Stromal cell of bone marrow (primary cell): ENCODE data around the gene RNF7.
"Not testable (repeated sequence)": the region's sequence is repeated elsewhere in the genome, so short reads cannot be mapped to it uniquely, and the experiment has no call there.

ENCODE experiments used
- DNase-seq: peaks from one replicate; pipeline ENCODE4 v3.0.0-alpha.2; 2012; ENCODE audit warnings: low read depth

The RNF7 gene

DNA sequence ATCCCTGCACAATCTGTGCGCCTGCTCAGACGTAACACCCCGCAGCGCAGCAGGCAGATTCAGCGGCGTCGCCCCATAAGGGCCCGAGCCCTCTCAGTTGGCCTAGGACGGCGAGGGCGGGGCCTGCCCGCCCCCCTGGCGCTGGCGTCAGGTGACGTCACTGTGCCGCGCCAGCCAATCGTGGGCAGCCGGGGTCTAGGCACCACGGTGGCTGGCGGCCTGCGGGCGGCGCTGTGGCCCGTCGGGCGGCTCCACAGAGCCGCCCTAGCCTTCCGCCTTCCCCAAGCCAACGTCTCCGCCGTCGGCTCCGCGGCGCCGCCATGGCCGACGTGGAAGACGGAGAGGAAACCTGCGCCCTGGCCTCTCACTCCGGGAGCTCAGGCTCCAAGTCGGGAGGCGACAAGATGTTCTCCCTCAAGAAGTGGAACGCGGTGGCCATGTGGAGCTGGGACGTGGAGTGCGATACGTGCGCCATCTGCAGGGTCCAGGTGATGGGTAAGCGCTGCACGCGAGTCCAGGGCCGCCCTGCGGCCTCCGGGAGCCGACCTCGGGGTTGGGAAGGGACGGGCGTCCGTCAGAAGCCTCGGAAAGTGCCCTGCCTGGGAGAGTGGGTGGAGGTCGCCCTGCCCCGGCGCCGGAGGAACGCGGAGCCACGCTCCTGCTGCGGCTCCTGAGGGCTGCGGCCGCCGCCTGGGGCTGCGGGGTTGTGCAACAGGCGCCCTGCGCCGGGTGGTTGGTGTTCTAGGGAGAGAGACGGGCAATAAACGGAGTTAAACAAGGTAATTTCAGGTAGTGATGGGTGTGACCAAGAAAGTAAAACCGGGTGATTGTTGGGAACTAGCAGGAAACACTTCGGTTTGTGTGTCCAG is at the start of gene RNF7:
Gene RNF7 (plus strand): TSS at position 277 of the 869 bp plus-strand sequence. CDS start 44 bp downstream, at position 321.
- DNase-seq = peak; percentile 90

DNA sequence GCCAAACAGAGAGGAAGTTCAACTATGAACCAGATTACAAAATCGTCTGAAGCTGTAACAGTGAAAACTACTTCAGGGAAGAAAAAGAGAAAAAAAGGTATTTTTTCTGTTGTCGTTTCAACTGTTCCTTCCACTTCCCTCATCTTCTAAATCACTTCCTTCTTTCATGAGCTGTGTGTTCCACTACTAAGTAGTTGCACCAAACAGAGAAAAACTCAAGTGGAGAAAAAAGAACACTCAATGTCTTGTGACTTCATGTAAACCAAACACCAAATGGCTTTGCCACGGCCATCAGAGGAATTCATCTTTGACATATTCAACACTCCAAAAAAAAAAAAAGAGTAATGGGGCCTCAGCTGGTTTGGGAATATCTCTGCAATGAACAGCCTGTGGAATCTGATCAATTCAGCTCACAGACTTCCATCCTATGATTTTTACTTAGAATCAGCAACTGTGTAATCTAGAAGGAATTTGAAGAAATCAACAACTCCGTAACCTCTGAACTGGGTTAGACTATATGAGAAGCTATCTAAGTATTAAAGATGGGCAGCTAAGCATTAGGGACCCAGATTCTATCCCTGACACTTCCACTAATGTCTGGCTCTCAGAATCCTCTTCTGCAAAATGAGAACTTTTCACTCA is 47.5 kb upstream of the RNF7 start:
- DNase-seq = no peak

DNA sequence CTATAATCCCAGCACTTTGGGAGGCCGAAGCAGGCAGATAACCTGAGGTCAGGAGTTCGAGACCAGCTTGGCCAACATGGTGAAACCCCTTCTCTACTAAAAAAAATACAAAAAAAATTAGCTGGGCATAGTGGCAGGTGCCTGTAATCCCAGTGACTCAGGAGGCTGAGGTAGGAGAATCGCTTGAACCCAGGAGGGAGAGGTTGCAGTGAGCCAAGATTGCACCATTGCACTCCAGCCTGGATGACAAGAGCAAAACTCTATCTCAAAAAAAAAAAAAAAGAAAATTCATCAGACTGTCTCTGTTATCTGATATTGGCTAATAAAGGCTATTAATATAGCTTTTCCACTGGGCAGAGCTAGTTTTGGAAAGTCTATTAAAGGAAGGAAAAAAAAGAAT is 46.6 kb upstream of the RNF7 start:
- DNase-seq = not testable (repeated sequence)

DNA sequence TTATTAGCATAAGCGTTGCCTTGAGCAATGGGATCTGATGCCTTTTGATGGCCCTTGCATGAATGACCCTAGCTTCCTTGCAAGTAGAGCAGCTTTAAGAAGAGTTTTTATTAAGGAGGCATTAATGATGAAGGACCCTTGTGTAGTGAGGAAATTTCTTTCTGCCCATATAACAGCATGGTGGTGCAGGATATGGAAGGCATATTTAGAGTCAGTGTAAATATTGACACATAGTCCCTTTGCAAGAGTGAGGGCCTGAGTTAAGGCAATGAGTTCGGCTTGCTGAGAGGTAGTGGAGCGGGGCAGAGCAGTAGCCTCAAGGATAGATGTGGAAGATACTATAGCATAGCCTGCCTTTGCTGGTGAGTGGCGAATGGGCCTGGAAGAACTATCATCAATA is 45.1 kb upstream of the RNF7 start:
- DNase-seq = not testable (repeated sequence)

DNA sequence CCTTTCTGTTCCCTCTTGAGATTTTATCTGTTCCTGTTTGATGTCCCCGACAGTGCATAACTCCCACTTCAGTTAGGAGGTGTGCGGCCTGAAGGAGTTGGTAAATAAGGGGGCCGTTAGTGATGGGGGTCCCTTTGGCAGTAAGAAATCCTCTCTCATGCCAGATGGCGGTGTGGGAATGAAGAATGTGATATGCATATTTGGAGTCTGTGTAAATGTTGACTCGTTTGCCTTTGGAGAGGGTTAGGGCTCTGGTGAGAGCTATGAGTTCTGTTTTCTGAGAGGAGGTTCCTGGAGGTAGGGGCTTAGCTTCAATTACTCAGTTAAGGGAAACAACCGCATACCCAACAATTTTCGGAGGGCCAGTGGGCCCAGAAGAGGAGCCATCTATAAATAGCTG is 38.8 kb upstream of the RNF7 start:
- no peak for DNase-seq

DNA sequence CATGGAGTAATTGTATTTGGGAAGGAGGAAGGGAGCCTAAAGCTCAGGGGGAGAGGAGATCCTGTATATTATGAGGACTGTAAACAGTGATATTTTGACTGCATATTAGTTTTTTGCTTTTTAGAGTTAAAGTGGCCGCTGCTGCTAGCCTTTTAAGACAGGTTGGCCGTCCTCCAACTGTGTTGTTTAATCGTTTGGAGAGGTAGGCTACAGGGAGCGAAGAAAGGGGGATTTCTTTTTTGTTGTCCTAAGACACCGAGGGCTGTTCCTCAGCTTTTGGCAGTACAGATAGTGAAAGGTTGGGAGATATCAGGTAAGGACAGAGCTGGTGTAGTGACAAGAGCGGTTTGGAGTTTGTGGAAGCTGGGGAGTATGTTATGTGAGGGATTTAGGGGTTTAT is 38.2 kb upstream of the RNF7 start:
- DNase-seq = no peak

DNA sequence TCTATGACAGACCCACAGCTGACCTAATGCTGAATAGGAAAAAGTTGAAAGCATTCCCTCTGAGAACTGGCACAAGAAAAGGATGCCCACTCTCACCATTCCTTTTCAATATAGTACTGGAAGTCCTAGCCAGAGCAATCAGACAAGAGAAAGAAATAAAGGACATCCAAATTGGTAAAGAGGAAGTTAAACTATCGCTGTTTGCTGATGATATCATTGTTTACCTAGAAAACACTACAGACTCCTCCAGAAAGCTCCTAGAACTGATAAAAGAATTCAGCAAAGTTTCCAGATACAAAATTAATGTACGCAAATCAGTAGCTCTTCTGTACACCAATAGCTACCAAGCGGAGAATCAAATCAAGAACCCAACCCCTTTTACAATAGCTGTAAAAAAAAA is 34.7 kb upstream of the RNF7 start:
- not testable (repeated sequence) for DNase-seq

DNA sequence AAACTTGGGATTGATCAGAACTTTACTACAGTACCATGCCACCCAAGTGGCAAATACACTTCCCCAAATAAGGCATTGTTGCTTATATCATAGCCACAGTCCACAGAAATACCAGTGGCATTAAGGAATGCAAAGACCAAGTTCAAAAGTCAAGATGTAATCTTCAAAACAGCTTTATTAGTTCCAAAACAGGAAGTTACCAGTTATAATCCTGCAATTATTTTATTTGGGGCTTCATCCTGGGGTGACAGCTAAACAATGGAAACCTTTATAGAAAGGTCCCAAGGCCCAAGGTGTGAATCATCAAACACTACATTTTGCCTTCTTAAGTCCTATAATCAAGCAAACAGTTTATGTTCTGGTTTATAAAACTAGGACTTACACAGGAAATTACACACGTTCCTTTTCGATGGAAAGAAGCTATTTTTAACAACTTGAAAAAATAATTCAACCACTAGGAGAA is 30.3 kb upstream of the RNF7 start:
- DNase-seq = peak; percentile 12

DNA sequence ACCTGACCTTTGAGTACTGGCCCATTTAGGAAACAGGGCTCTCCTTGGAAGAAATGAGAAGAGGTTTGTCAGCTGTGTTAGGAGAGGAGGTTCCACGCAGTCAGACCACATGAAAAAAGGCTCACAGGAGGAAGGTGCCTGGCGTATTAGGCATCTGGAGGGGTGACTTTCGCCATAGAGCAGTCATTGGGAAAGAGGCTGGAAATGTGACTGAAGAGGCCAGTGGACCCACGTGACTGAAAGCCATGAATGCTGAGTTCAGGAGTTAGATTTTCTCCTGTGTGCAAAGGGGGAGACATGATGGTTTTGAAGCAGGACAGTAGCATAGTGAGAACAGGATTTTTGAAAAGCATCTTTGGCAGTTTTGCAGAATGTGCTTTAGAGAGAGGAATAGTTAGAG is 29.7 kb upstream of the RNF7 start:
- DNase-seq = no peak

DNA sequence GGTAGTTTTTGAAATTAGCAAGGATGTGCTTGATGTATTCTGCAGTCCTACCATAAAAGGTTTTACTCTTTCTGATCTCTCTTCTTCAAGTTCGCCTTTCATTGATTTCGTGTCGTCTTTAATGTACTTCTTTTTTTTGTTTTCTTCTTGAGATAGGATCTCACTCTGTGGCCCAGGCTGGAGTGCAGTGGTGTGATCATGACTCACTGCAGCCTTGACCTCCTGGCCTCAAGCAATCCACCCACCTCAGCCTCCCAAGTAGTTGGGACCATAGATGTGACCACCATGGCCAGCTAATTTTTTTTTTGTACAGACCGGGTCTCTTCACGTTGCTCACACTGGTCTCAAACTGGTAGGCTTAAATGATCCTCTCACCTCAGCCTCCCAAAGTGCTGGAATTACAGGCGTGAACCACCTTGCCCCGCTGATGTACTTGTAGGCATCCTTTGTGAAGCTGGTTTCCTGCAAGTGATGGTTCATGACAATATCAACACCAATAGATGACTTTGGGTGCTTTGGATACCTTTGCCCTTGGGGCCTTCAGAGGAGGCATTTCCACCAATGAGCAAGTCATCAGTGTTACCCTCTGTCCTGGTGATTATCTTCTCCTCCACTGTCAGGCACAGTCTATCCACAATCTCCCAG is 28.9 kb upstream of the RNF7 start:
- no peak for DNase-seq

DNA sequence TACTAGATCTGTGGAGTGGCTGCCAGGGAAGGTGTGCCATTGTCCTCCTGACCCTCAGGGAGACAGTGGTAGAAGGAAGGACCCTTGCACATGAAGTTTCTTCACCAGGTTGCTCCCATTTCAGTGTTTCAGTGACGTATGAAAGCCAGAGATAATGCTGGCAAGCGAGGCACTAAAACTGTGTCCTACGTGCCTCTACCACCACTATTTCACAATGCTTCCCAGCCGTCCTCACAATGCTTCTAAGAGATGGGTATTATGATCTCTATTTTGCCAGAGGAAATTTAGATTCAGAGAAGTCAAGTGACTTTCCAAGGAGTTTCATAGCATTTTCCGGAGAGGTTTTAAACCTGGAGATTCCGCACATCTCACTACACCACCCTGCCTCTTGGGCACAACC is 28.0 kb upstream of the RNF7 start:
- no peak for DNase-seq

DNA sequence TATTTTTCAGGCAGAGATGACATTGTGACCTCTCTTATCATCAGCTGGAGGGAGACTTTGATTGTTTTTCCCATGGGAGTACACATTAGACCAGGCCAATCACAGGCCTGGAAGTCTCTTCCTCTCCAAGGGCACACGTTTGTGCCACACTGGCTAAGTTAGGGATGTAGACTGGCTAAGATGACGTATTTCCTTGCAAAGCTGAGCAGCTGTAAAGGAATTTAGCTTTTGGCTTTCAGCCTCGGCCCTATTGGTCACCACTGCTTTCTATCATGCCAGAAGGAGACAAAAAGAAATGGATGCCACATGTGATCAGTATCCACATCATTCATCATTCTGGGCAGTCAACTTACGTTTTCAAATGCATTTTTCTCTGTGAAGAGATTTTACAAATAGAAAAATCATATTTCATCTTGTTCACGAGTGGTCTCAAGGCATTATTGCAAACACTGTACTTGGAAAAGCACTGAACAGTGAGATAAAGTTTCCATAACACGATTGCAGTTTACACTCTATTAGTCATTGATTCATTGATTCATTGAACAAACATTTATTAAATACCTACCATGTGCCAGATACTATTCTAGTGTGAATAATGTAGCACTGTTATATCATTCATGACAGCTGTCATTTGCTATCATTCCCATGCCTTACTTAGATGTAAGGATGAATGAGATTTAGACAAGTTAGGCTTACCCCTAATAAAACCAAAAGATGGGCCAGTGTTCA is 27.0 kb upstream of the RNF7 start:
- peak; percentile 89 for DNase-seq

DNA sequence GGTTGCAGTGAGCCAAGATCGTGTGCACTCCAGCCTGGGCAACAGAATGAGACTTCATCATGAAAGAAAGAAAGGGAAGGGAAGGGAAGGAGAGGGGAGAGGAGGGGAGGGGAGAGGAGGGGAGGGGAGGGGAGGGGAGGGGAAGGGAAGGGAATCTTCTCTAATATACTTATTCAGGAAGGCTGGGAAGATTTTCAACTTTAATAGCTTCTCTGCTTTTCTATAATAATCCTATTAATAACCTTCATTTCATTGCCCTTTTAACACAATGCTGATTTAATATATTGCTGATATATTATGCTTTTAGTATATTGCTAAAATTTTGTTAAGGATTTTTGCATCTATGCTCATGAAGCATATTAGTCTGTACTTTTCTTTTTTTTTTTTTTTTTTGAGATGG is 23.4 kb upstream of the RNF7 start:
- DNase-seq = no peak

DNA sequence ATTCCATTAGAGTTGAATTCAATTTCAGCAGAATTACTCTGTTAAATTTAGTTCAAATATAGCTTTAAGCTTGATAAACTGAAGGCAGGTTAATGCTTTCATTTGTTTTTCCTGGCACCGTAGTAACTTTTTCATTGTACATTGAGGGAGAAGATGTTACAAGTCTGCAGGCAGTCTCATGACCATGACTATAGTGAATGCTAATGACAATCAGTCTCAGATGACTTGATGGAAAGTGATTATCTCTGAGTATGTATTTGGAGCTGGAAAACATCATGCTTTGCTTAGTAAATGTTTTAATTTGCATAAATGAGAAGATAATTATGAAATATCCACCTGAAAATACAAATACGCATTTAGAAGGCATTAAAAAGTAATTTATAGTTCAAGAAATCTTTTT is 16.0 kb upstream of the RNF7 start:
- no peak for DNase-seq

DNA sequence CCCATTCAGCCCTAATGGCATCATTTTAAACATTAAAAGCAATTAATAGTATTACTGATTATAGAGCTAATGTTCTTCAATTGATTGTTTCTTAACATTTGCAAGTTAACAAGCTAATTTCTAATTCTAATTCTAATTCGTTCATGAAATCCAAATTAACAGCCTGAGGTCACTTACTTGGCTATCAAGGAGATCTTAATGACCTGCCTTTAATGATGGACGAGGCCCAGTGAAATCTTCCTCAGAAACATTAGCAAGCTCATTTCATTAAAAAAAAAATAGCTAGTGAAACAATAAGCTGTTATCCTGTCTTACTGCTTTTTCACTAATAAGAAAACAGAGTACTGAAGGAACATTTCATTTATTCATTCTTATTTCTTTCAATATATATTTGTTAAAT is 15.4 kb upstream of the RNF7 start:
- DNase-seq = no peak

DNA sequence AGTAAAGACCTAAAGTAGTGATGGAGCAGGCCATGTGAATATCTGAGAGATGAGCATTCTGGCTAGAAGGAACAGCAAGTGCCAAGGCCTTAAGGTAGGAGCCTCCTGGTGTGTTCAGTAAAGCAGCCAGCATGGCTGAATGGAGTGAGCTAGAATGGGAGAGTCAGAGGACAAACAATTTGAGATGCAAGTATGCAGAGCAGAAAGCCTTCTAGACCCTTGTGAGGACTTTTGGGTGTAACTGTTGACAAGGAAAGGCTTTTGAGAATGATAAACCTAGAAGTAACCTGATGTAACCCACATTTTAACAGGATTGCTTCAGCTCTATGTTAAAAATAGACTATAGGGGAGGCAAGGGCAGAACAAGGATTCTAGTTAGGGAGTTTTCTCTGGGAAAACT is 14.8 kb upstream of the RNF7 start:
- DNase-seq = no peak

DNA sequence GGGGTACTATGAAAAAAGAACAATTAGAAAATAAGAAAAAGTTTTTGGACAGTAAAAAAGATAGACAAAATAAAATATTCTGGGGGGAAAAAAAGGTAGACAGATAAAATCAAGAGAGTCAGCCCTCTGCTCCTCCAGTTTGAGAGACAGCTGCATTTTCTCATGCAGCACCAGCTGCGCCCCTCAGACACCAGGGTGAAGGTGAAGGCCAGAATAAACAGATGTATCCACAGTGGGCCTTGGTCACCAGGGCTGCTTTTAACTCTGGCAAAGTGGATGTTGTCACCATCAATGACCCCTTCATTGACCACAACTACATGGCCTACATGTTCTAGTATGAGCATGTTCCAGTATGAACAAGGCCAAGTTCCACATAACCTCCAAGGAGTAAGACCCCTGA is 13.9 kb upstream of the RNF7 start:
- no peak for DNase-seq

DNA sequence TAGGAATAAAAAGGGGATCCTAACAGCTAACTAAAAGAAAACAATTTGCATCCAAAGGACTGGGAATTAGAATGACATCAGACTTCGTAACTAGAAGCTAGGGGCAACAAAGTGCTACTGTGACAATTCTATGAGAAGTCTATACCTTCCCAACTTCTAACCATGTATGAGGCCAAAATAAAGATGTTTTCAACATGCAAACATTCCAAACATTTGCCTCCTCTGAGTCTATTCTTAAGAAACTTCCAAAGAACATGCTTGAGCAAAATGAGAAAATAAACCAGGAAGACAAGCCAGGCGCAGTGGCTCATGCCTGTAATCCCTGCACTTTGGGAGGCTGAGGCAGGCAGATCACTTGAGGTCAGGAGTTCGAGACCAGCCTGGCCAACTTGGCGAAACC is 13.1 kb upstream of the RNF7 start:
- no peak for DNase-seq

DNA sequence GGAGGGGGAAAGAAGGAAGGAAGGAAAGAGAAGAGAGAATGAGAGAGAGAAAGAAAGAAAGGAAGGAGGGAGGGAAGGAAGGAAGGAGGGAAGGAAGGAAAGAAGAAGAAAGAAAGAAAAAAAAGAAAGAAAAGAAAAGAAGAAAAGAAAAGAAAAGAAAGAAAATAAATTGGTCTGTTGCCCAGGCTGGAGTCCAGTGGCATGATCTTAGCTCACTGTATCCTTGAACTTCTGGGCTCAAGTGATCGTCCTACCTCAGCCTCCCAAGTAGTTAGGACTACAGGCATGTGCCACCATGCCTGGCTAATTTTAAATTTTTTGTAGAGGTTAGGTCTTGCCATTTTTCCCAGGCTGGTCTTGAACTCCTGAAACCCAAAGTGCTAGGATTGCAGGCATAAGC is 11.6 kb upstream of the RNF7 start:
- DNase-seq = no peak

DNA sequence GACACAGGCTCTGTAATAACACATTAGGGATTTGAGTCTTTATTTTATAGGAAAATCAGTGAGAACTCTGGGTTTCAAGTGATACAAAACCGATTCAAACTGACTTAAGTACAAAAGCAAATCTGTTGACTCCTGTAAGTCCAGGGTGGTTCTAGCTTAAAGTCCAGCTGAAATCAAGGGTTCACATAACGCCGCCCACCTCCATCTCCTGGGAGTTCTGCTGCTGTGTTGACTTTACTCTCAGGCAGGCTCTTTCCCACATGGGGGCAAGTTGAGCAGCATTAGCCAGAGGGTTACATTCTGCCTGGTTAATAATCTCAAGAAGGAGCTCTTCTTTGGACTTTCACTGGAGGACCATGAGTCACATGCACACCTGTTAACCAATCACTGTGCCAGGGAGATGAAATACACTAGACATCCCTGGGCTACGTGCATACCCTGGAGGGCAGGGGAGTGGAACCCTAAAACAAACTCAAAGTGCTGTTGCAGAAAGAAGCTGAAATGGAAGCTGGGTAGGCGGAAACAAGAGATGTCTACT is 9.7 kb upstream of the RNF7 start:
- DNase-seq = no peak

DNA sequence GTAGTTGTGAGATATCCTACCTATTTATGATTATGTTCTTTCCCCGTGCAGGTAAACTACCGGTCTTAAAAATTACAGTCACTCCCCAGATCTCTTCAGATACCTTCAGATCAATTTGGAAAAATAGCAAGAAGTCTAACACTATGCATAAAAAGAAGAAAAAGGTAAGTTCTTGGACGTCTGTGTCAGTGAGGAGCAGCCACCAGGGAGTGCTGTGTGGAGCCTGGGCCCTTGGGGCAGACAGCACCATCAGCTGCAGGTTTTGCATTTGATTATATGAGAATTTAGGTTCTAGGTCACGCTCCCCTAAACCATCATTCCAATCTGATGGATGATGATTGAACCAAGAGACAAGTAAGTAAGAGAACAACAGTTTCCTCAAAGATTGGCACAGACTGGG is 8.9 kb upstream of the RNF7 start:
- no peak for DNase-seq

DNA sequence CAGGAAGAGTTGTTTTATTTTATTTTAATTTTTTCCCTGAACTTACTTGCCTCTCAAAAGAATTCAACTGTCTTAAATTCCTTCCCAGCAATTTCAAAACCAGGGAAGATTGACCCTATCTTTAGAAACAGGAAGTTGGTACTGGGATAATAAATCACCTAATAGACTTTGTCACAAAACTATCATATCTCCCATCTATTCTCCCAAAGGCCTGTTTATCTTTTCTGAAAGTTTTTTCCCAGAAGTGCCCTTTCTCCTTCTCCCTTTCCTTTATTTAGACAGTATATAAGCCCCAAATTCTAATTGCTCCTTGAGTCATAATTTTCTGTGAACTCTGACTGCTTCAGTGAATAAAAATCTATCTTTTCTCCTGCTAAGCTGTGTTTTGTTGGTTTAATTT is 2.9 kb upstream of the RNF7 start:
- no peak for DNase-seq
